Aorta (tissue), 5 donors: ENCODE data around the gene FOCAD. TPM values are rescaled to one million over a fixed set of nuclear protein-coding genes. Genes with fewer than 3 reads are reported as not detected.

Source experiments
- ATAC-seq: fragments of 200-7000 bp; cut with Tn5 transposase; one replicate; pipeline ENCODE4 v1.9.1; 2022; ENCODE audit warnings: moderate library complexity; ENCODE audit not compliant: low FRiP score
- DNase-seq, 2 donors: peaks; one replicate each; pipeline ENCODE4 v3.0.0-alpha.2; 2020
- H3K27ac ChIP-seq, 2 donors: one replicate each; pipeline ENCODE4 v1.5.1; 2013; ENCODE audit warnings: low read length in 2 of 2, mild to moderate bottlenecking in 2 of 2, moderate library complexity in 2 of 2, control low read depth in 1 of 2, inconsistent platforms in 1 of 2, low read depth in 1 of 2
- H3K27me3 ChIP-seq, 2 donors: one replicate each; pipeline ENCODE4 v1.6.1; 2013; ENCODE audit warnings: control low read depth in 1 of 2, low read length in 1 of 2, mild to moderate bottlenecking in 1 of 2, moderate library complexity in 1 of 2; ENCODE audit not compliant: insufficient read depth in 2 of 2, control insufficient read depth in 1 of 2
- H3K36me3 ChIP-seq, 2 donors: one replicate each; pipeline ENCODE4 v1.6.1; 2013; ENCODE audit warnings: control low read depth in 1 of 2, low read length in 1 of 2, mild to moderate bottlenecking in 1 of 2; ENCODE audit not compliant: insufficient read depth in 2 of 2, control insufficient read depth in 1 of 2
- H3K4me1 ChIP-seq, 2 donors: one replicate each; pipeline ENCODE4 v1.6.1; 2013; ENCODE audit warnings: low read length in 2 of 2, control low read depth in 1 of 2, mild to moderate bottlenecking in 1 of 2, moderate library complexity in 1 of 2; ENCODE audit not compliant: insufficient read depth in 2 of 2, control insufficient read depth in 1 of 2
- H3K4me3 ChIP-seq, 2 donors: one replicate each; pipeline ENCODE4 v1.5.1; 2013; ENCODE audit warnings: low read length in 2 of 2, control low read depth in 1 of 2, mild to moderate bottlenecking in 1 of 2
- H3K9me3 ChIP-seq: one replicate; pipeline ENCODE4 v1.6.1; 2013; ENCODE audit warnings: mild to moderate bottlenecking, low read length; ENCODE audit not compliant: control insufficient read depth
- WGBS, 2 donors: extraction: QIAGEN DNeasy Blood & Tissue Kit; methylation state at CpG; one replicate each; pipeline ENCODE4 v1.1.7; 2013; 5-methylcytosine and 5-hydroxymethylcytosine counted together
- intact Hi-C, 2 donors: fragments of 100-400 bp; cut with DNase I; formaldehyde crosslinking; loops; one replicate each; pipeline versions ENCODE4 v1.14.2 to v1.15.0; 2022
- polyA plus RNA-seq, 2 donors: library from polyadenylated mRNA; stranded (reverse); fragments of 200-250 nt; gene quantifications; one replicate each; pipeline ENCODE4 v1.2.3, GENCODE V29; 2013
- total RNA-seq, 2 donors: library from RNA; stranded (reverse); fragmentation: NEBNext Ultra II Directional; extraction: Animal tissue kit (Norgen Biotek cat#: 25700); gene quantifications; one replicate each; pipeline ENCODE4 v1.2.1, GENCODE V29; 2021
- donor health status: healthy with polysubstance abuse.
- donor health status: Bipolar disorder and iron deficiency.
- donor health status: DM: no; HTN: no; CAD: no.
- donor health status: DM: no; HTN: no; CAD: no.
- donor health status: DM: yes; HTN: yes; CAD: no.

The FOCAD gene
- total and polyA plus RNA-seq, 4 donors = 7.3 to 30.4 (median 17.2) TPM

DNA sequence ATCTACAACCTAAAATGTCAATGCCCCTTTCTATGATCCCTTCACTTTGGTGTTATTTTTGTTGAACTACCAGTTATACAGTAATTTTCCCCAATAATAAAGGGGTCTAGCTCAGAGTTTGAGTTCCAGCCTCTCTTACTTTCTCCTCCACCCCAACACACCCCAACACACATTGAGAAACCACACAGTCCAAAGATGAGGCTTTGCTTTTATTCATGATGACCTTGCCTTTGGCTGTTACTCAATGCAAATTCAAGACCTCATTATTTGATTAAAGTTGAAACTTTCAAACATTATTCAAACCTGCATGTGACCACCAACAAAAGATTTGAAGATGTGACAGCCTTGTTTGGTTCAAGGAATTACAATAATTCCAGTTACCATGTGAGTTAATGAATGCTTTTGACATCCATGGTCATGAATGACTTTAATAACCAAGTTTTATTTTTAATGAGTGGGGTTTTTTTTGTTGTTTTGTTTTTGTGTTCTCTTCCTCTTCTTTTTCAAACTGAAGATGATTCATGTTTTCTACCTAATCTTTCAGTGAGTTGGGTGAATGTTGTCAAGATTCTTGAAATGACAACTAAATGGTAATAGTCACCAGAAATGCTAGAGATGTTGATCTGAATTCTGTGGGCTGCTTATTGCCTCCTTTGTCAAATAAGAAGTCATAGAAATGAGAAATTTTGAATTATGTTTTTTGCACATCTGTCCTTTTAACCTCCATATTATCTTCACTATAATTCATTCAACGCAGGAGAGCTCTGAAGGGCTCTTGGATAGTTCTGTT is 241.4 kb downstream of the FOCAD start:
- Histone ChIP-seq H3K36me3 (peaks cover 0 to 3% of the 10 kb centered on the region in 2 donors), H3K4me1 (no peaks in the 10 kb centered on the region), H3K9me3 (no peaks in the 10 kb centered on the region), H3K27me3 (no peaks in the 10 kb centered on the region), H3K27ac (no peak overlapping the region), H3K4me3 (no peak overlapping the region)
- WGBS, 2 donors = 89 to 94% methylated on average over 1 of the region's 1 CpG
- intact Hi-C loops = no loop called here
- no peak for ATAC-seq
- DNase-seq = no peak

DNA sequence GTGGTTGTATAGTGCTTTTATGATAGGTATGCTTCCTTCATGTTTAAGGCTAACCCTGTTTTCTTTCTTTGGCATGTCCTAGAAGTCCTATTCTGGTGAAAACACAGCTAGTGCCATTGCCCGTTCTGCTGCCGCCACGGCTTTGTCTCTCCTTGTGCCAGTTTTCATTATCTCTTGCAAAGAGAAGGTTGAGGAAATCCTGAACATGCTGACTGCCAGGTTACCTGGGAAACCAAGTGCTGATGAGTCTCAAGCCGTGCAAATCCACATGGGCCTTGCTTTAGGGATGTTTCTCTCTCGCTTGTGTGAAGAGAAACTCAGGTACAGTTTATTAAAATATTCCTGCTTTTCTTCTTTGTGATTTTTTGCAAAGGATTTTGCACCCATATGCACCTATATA is 245.2 kb downstream of the FOCAD start:
- intact Hi-C loops = no loop called here
- H3K4me1 ChIP-seq = no peaks in the 10 kb centered on the region
- no peaks in the 10 kb centered on the region for H3K9me3 ChIP-seq
- H3K27me3 ChIP-seq = no peaks in the 10 kb centered on the region
- no peak overlapping the region for H3K4me3 ChIP-seq
- ATAC-seq = no peak
- DNase-seq = no peak
- no peak overlapping the region for H3K27ac ChIP-seq
- H3K36me3 ChIP-seq = peaks cover 0 to 3% of the 10 kb centered on the region in 2 donors
- WGBS, 2 donors = 86 to 90% methylated on average over 5 of the region's 5 CpGs

DNA sequence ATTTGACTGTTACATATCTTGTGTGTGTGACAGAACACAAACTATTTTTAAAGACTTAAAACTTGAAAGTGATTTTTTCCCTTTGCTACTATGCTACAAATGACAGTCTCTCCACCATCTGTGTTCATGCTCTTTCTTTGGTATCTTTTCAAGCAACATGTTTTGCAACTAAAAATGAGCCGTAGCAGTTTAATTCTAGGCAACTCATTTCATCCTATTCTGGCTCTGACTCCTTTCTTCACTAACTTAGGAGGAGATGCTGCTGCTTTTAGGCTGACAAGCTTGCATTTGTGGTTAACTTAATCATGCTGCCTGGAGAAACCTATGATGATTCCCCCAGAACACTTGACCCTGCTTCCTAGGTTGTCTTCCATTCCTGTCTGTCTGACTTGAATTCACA is 246.8 kb downstream of the FOCAD start:
- Histone ChIP-seq H3K27me3 (no peaks in the 10 kb centered on the region), H3K27ac (no peak overlapping the region), H3K4me1 (no peaks in the 10 kb centered on the region), H3K9me3 (no peaks in the 10 kb centered on the region), H3K4me3 (no peak overlapping the region), H3K36me3 (no peaks in the 10 kb centered on the region)
- 85 to 90% methylated on average over 1 of the region's 1 CpG for WGBS, 2 donors
- no peak for DNase-seq
- intact Hi-C loops = no loop called here
- ATAC-seq = no peak

GRCh38 chr9:20940447-20941173 is 256.6 kb downstream of the FOCAD start:
- intact Hi-C loops = loop anchor here (5.0 kb wide), 3 partner anchors 172 to 1013 kb away; no protein-coding TSS in a partner anchor
- no peaks in the 10 kb centered on the region for H3K27me3 ChIP-seq
- H3K4me1 ChIP-seq = peaks cover 0 to 2% of the 10 kb centered on the region in 2 donors
- 67 to 68% methylated on average over 3 of the region's 3 CpGs for WGBS, 2 donors
- no peaks in the 10 kb centered on the region for H3K9me3 ChIP-seq
- ATAC-seq (peak; percentile 33), DNase-seq (no peak)
- H3K27ac ChIP-seq = no peak overlapping the region
- H3K36me3 ChIP-seq = no peaks in the 10 kb centered on the region
- H3K4me3 ChIP-seq = no peak overlapping the region

GRCh38 chr9:20941174-20941690 is 257.2 kb downstream of the FOCAD start:
- intact Hi-C loops = loop anchor here (5.0 kb wide), 3 partner anchors 171 to 1014 kb away; no protein-coding TSS in a partner anchor
- Histone ChIP-seq H3K27me3 (no peaks in the 10 kb centered on the region), H3K36me3 (no peaks in the 10 kb centered on the region), H3K4me3 (no peak overlapping the region), H3K9me3 (no peaks in the 10 kb centered on the region), H3K4me1 (peaks cover 0 to 2% of the 10 kb centered on the region in 2 donors), H3K27ac (no peak overlapping the region)
- 6 to 8% methylated on average over 7 of the region's 7 CpGs for WGBS, 2 donors
- ATAC-seq = peak; percentile 87
- peak in 1 of 2 donors; percentile 44 for DNase-seq

- Histone ChIP-seq H3K4me3 (no peak overlapping the region), H3K9me3 (no peaks in the 10 kb centered on the region), H3K27me3 (no peaks in the 10 kb centered on the region), H3K27ac (no peak overlapping the region), H3K4me1 (peaks cover 0 to 2% of the 10 kb centered on the region in 2 donors), H3K36me3 (no peaks in the 10 kb centered on the region)
- intact Hi-C loops = loop anchor here (5.0 kb wide), 3 partner anchors 168 to 1017 kb away; no protein-coding TSS in a partner anchor
- 79 to 84% methylated on average over 10 of the region's 10 CpGs for WGBS, 2 donors
- ATAC-seq (no peak), DNase-seq (no peak)
Observed at GRCh38 chr9:20944507-20944906, 260.4 kb downstream of the FOCAD start.

- WGBS, 2 donors = 82 to 83% methylated on average over 3 of the region's 3 CpGs
- Histone ChIP-seq H3K4me3 (no peak overlapping the region), H3K27me3 (no peaks in the 10 kb centered on the region), H3K27ac (no peak overlapping the region), H3K9me3 (no peaks in the 10 kb centered on the region), H3K4me1 (peaks cover 0 to 2% of the 10 kb centered on the region in 2 donors), H3K36me3 (no peaks in the 10 kb centered on the region)
- intact Hi-C loops = no loop called here
- DNase-seq (no peak), ATAC-seq (no peak)
Observed at GRCh38 chr9:20945269-20945668, 261.2 kb downstream of the FOCAD start.

DNA sequence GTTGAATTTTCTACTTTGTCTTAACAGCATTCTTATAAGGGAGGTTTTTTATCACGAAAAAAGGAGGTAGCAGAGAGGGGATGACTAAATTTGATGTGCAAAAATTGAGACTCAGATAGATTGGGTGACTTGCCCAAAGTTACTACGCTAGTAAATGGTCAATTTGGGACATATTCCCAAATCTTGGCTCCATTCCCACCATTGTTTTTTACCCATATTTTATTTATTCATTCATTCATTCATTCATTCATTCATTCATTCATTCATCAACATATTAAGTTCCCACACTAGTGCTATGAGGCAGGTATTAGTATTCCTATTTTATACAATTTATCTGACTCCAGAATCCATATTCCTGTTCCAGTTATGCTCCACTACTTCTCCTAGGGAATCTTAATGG is 261.8 kb downstream of the FOCAD start:
- Histone ChIP-seq H3K27me3 (no peaks in the 10 kb centered on the region), H3K4me1 (peaks cover 0 to 2% of the 10 kb centered on the region in 2 donors), H3K9me3 (no peaks in the 10 kb centered on the region), H3K36me3 (no peaks in the 10 kb centered on the region), H3K4me3 (no peak overlapping the region), H3K27ac (no peak overlapping the region)
- ATAC-seq (no peak), DNase-seq (no peak)
- intact Hi-C loops = no loop called here
- 80 to 82% methylated on average over 2 of the region's 2 CpGs for WGBS, 2 donors
